ENCODE data around the gene FZD4.

Gene FZD4

DNA sequence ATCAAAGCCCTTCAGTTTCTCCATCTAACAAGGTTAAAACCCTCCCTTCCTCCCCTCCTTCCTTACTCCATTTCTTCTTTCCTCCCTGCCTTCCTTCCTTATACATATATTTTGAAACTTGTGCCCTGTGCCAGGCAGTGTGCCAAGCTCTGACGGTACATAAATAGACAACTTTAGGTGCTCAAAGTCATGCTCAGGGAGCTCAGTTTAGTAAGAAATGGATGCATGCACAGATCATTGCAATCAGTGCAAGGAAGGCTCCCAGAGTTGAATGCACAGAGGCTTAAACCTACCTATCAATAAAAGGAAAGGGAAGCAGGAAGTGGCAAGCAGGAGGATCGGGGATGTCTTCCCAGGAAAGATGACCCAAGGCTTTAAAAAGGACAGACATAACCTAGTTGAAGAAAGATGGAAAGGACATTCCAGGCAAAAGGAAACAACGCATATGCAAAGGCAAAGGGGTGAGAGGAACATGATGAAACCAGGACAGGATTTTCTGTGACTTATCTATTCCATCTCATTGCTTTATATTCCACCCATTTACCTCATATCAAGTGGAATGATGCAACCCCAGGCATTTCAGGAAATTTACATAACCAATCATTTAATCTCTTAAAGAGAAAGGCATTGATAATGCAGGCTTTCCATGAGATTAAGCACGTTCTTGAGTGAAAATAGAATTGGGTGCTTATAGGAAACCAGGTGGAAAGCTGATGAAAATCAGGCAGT, 13.2 kb downstream of the FZD4 start:
- H3K27ac ChIP-seq, result no peak overlapping the region
- peaks cover 5% of the 10 kb centered on the region for H3K36me3 ChIP-seq (replicated peaks)
- no peak for DNase-seq
- H3K27me3 ChIP-seq (replicated peaks), result no peaks in the 10 kb centered on the region
- TF ChIP-seq, protein P1, sequence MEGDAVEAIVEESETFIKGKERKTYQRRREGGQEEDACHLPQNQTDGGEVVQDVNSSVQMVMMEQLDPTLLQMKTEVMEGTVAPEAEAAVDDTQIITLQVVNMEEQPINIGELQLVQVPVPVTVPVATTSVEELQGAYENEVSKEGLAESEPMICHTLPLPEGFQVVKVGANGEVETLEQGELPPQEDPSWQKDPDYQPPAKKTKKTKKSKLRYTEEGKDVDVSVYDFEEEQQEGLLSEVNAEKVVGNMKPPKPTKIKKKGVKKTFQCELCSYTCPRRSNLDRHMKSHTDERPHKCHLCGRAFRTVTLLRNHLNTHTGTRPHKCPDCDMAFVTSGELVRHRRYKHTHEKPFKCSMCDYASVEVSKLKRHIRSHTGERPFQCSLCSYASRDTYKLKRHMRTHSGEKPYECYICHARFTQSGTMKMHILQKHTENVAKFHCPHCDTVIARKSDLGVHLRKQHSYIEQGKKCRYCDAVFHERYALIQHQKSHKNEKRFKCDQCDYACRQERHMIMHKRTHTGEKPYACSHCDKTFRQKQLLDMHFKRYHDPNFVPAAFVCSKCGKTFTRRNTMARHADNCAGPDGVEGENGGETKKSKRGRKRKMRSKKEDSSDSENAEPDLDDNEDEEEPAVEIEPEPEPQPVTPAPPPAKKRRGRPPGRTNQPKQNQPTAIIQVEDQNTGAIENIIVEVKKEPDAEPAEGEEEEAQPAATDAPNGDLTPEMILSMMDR (IDR thresholded peaks at IDR 0.05; ENCODE audit: low read depth, low read length, missing control alignments), result no peak
- in situ Hi-C loops (cut with HindIII; ENCODE audit: low pct_ligation_motif_present, low sequenced_read_pairs), result loop anchor here (25.0 kb wide), 1 partner anchor 345 kb away; no protein-coding TSS in a partner anchor
- no peak overlapping the region for H3K4me3 ChIP-seq (ENCODE audit: low read depth, low read length)

- H3K4me3 ChIP-seq (ENCODE audit: low read depth, low read length), result no peak overlapping the region
- in situ Hi-C loops (cut with HindIII; ENCODE audit: low pct_ligation_motif_present, low sequenced_read_pairs), result loop anchor here (25.0 kb wide), 1 partner anchor 346 kb away; no protein-coding TSS in a partner anchor
- TF ChIP-seq, protein P1 (IDR thresholded peaks at IDR 0.05; ENCODE audit: low read depth, low read length, missing control alignments), result no peak
- peaks cover 2% of the 10 kb centered on the region for H3K36me3 ChIP-seq (replicated peaks)
- DNase-seq, result no peak
- H3K27me3 ChIP-seq (replicated peaks), result no peaks in the 10 kb centered on the region
- H3K27ac ChIP-seq, result no peak overlapping the region
These were observed 13.9 kb downstream of the FZD4 start for GRCh38 chr11:86941077-86941870.

- H3K4me3 ChIP-seq (ENCODE audit: low read depth, low read length), result no peak overlapping the region
- in situ Hi-C loops (cut with HindIII; ENCODE audit: low pct_ligation_motif_present, low sequenced_read_pairs), result loop anchor here (25.0 kb wide), 1 partner anchor 347 kb away; no protein-coding TSS in a partner anchor
- peak overlapping the region; percentile 74 for H3K27ac ChIP-seq
- no peaks in the 10 kb centered on the region for H3K36me3 ChIP-seq (replicated peaks)
- TF ChIP-seq, protein P1 (IDR thresholded peaks at IDR 0.05; ENCODE audit: low read depth, low read length, missing control alignments), result peak; percentile 42
- peak; percentile 71 for DNase-seq
- no peaks in the 10 kb centered on the region for H3K27me3 ChIP-seq (replicated peaks)
These were observed 14.9 kb downstream of the FZD4 start for GRCh38 chr11:86940122-86940777.

DNA sequence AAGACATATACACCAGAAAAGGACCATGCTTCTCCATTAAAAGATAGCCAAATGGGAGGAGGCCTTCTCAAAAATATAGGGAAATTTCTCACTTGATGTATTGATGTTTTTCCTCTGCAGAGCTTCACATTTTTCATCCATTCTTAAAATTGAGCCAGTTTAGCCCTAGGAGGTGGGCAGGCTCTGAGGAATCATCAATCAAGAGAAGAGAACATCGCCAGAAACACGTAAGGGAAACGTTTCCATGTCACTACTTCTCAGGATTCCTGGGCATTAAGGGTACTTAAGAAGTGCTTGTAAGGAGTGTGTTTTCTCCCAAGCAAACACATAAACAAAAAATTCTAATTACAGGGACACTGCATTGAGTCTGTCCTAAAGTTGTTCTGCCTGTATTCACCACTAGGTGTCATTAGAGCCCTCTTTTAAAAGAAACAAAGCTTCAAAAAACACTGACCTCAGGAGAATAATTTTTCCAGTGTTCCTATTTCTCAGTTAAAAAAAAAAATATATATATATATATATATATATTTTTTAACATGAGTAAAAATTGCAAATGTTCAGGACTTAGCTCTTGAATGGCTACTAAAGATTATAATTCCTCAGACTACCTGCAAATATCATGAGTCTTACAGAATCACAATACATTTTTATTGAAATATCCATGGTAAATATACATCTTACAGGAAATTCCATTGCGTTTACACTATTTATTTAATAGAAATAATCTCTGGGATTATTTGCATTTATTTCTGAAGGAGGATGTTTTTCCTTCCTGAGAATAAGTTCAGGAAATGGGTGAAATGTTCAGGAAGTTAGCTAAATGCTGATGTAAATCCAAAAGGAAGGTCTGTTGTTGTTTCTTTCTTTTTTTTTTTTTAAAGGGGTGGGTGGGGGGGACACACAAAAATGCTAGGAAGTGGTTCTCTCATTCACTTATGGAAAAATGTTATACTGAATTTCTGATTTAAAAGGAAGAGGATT, 16.0 kb downstream of the FZD4 start:
- H3K4me3 ChIP-seq (ENCODE audit: low read depth, low read length), result no peak overlapping the region
- in situ Hi-C loops (cut with HindIII; ENCODE audit: low pct_ligation_motif_present, low sequenced_read_pairs), result loop anchor here (25.0 kb wide), 1 partner anchor 348 kb away; no protein-coding TSS in a partner anchor
- peak overlapping the region; percentile 74 for H3K27ac ChIP-seq
- TF ChIP-seq, protein P1 (IDR thresholded peaks at IDR 0.05; ENCODE audit: low read depth, low read length, missing control alignments), result peak; percentile 56
- no peaks in the 10 kb centered on the region for H3K36me3 ChIP-seq (replicated peaks)
- DNase-seq, result no peak
- no peaks in the 10 kb centered on the region for H3K27me3 ChIP-seq (replicated peaks)
